Naive thymus-derived CD4-positive, alpha-beta T cell (primary cell): ENCODE data around the gene RNASE7. TPM values are rescaled to one million over a fixed set of nuclear protein-coding genes. Genes with fewer than 3 reads are reported as not detected.

ENCODE experiments used
- ATAC-seq: fragments of 150-1000 bp; cut with Tn5 transposase; 2 replicates; pipeline ENCODE4 v1.10.0; 2021; ENCODE audit warnings: mild to moderate bottlenecking, moderate library complexity
- CTCF ChIA-PET: fragments of 350-600 bp; sonication (Branson Sonifier 250); formaldehyde crosslinking; loops from one replicate; lab custom pipeline; 2021; ENCODE audit warnings: antibody characterized with exemption; lab: Charles Lee
- POLR2A ChIA-PET: fragments of 350-600 bp; sonication (Branson Sonifier 250); formaldehyde crosslinking; loops from one replicate; lab custom pipeline; 2021; ENCODE audit warnings: antibody characterized with exemption, inconsistent platforms; lab: Charles Lee
- DNase-seq, 9 donors: peaks; one replicate each; pipeline versions ENCODE4 v3.0.0 to v3.0.0-alpha.2; 2020 to 2022; ENCODE audit warnings: mixed read lengths in 1 of 9
- H3K27ac ChIP-seq: one replicate; pipeline ENCODE4 v1.7.0; 2013; ENCODE audit warnings: mild to moderate bottlenecking, low read depth, low read length, moderate library complexity
- H3K27me3 ChIP-seq, 2 donors: one replicate each; pipeline ENCODE4 v1.7.0; 2013; ENCODE audit warnings: low read length in 2 of 2, mild to moderate bottlenecking in 2 of 2, moderate library complexity in 2 of 2; ENCODE audit not compliant: control insufficient read depth in 2 of 2, insufficient read depth in 2 of 2
- H3K36me3 ChIP-seq, 3 experiments: 1 replicate in 2 of 3; 2 replicates in 1 of 3; pipeline ENCODE4 v1.7.0; 2013; ENCODE audit warnings: low read length in 3 of 3, mild to moderate bottlenecking in 3 of 3, moderate library complexity in 1 of 3; ENCODE audit not compliant: insufficient read depth in 3 of 3, control insufficient read depth in 2 of 3
- H3K4me1 ChIP-seq, 2 donors: one replicate each; pipeline ENCODE4 v1.7.0; 2013; ENCODE audit warnings: low read length in 2 of 2, mild to moderate bottlenecking in 2 of 2, moderate library complexity in 1 of 2; ENCODE audit not compliant: control insufficient read depth in 2 of 2, insufficient read depth in 2 of 2
- H3K4me3 ChIP-seq: 2 replicates; pipeline ENCODE4 v1.7.0; 2013; ENCODE audit warnings: mild to moderate bottlenecking, low read length
- H3K9me3 ChIP-seq, 3 experiments: 1 replicate in 2 of 3; 2 replicates in 1 of 3; pipeline ENCODE4 v1.7.0; 2013; ENCODE audit warnings: low read length in 3 of 3; ENCODE audit not compliant: control insufficient read depth in 2 of 3
- H3K27ac Mint-ChIP-seq, 9 donors: one replicate each; pipeline ENCODE4 v1.8.0; 2020 to 2022; ENCODE audit warnings: mixed read lengths in 9 of 9, mild to moderate bottlenecking in 8 of 9, moderate library complexity in 5 of 9, inconsistent platforms in 2 of 9
- H3K27me3 Mint-ChIP-seq, 5 donors: one replicate each; pipeline ENCODE4 v1.8.0; 2021 to 2022; ENCODE audit warnings: mixed read lengths in 5 of 5, mild to moderate bottlenecking in 1 of 5
- H3K36me3 Mint-ChIP-seq, 5 donors: one replicate each; pipeline ENCODE4 v1.8.0; 2020 to 2022; ENCODE audit warnings: mixed read lengths in 5 of 5, mild to moderate bottlenecking in 3 of 5, inconsistent platforms in 1 of 5
- H3K4me1 Mint-ChIP-seq, 7 donors: one replicate each; pipeline ENCODE4 v1.8.0; 2020 to 2022; ENCODE audit warnings: mixed read lengths in 7 of 7, mild to moderate bottlenecking in 3 of 7, inconsistent platforms in 1 of 7
- H3K4me3 Mint-ChIP-seq, 10 donors: one replicate each; pipeline ENCODE4 v1.8.0; 2020 to 2022; ENCODE audit warnings: mild to moderate bottlenecking in 10 of 10, mixed read lengths in 10 of 10, moderate library complexity in 6 of 10, inconsistent platforms in 2 of 10
- H3K9me3 Mint-ChIP-seq, 11 donors: one replicate each; pipeline ENCODE4 v1.8.0; 2020 to 2022; ENCODE audit warnings: mixed read lengths in 11 of 11, mild to moderate bottlenecking in 4 of 11, inconsistent platforms in 1 of 11, moderate library complexity in 1 of 11
- intact Hi-C, 2 donors: fragments of 100-400 bp; cut with micrococcal nuclease; formaldehyde crosslinking; loops; one replicate each; pipeline ENCODE4 v1.15.1; 2023
- polyA plus RNA-seq, 2 donors: library from polyadenylated mRNA; unstranded; fragments of 300-500 nt; fragmentation: Illumina TruSeq; gene quantifications; one replicate each; pipeline ENCODE4 v1.2.3, GENCODE V29; 2021
- total RNA-seq, 6 experiments: library from RNA in 5 of 6; stranded (reverse) in 5 of 6; gene quantifications; 1 replicate in 5 of 6; 2 replicates in 1 of 6; pipeline ENCODE4 v1.2.3 and lab custom pipeline; 2021 to 2026

RNASE7 gene
- total and polyA plus RNA-seq, 7 experiments from 2014 or later, result not detected

- H3K27ac Mint-ChIP-seq, result peak overlapping the region in 5 of 9 donors; percentile 0 to 71 (median 28)
- peaks cover 16 to 30% (median 26%) of the 10 kb centered on the region in 7 donors for H3K4me1 Mint-ChIP-seq
- Histone ChIP-seq H3K9me3 (no peaks in the 10 kb centered on the region), H3K27ac (no peak overlapping the region), H3K4me1 (peaks cover 13 to 15% of the 10 kb centered on the region in 2 donors), H3K27me3 (no peaks in the 10 kb centered on the region), H3K36me3 (no peaks in the 10 kb centered on the region), H3K4me3 (no peak overlapping the region)
- intact Hi-C loops, result loop anchor here in 1 of 2 donors (10.0 kb wide), 1 partner anchor 1500 kb away; the partner anchor contains the start of gene DAD1
- no peaks in the 10 kb centered on the region for H3K36me3 Mint-ChIP-seq
- CTCF ChIA-PET, result interaction anchor here (0.9 kb wide), 1 partner anchor 70 kb away, joined by 3 read pairs; no protein-coding TSS in a partner anchor
- H3K4me3 Mint-ChIP-seq, result no peak overlapping the region
- peaks cover 0 to 3% (median 0%) of the 10 kb centered on the region in 5 donors for H3K27me3 Mint-ChIP-seq
- POLR2A ChIA-PET, result interaction anchor here (1.1 kb wide), 1 partner anchor 61 kb away, joined by 3 read pairs; no protein-coding TSS in a partner anchor
- DNase-seq (no peak), ATAC-seq (no peak)
- H3K9me3 Mint-ChIP-seq, result peaks cover 0 to 5% (median 0%) of the 10 kb centered on the region in 11 donors
Measured at GRCh38 chr14:21084396-21084795, 42.2 kb downstream of the RNASE7 start.

DNA sequence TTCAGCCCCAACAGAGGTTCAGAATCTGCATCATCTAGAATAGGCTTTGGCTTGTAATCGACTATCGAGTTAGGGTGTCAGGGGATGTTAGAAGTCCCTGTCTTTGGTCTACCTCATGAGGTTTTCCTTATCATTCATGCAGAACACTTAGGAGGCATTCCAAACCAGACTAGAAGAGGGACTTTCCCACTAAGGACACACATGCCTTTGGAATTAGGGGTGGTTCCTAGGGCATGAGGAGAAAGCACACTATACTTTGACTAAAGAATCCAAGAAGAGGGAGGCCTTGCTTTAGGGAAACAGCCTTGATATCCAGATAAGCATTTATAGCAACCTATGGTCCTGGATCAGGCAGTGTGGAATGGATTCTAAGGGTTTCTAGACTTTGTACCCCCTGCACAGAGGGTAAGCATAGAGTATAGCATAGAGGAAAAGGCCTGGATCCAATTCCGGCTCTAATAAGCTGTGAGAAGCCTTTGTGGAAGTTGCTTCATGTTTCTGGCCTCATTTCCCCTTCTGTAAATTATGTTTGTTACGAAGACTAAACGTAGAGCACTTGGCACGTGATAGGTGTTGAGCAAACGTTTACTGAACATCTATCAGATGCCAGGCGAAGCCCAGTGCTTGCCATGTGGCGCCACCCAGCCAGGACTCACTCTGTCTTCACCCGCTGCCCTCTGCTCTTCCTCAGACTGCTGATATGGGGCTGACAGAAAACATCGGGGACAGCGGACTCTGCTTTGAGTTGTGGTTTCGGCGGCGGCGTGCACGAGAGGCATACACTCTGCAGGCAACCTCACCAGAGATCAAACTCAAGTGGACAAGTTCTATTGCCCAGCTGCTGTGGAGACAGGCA, 43.1 kb downstream of the RNASE7 start:
- Histone ChIP-seq H3K4me1 (peaks cover 13 to 15% of the 10 kb centered on the region in 2 donors), H3K36me3 (no peaks in the 10 kb centered on the region), H3K27ac (no peak overlapping the region), H3K4me3 (no peak overlapping the region), H3K9me3 (no peaks in the 10 kb centered on the region), H3K27me3 (no peaks in the 10 kb centered on the region)
- DNase-seq (no peak), ATAC-seq (no peak)
- H3K4me3 Mint-ChIP-seq, result peak overlapping the region in 1 of 10 donors; percentile 53
- no peaks in the 10 kb centered on the region for H3K36me3 Mint-ChIP-seq
- peak overlapping the region in 7 of 9 donors; percentile 30 to 99 (median 94) for H3K27ac Mint-ChIP-seq
- peaks cover 0 to 5% (median 0%) of the 10 kb centered on the region in 11 donors for H3K9me3 Mint-ChIP-seq
- intact Hi-C loops, result loop anchor here (5.0 to 10.0 kb wide), 2 partner anchors 403 to 1500 kb away; partner anchors contain the start of genes DAD1 (in 1 of the 2) and RNASE4 (in 1 of the 2)
- H3K4me1 Mint-ChIP-seq, result peaks cover 16 to 30% (median 27%) of the 10 kb centered on the region in 7 donors
- POLR2A ChIA-PET, result no interaction called here
- CTCF ChIA-PET, result no interaction called here
- peaks cover 0 to 1% (median 0%) of the 10 kb centered on the region in 5 donors for H3K27me3 Mint-ChIP-seq

DNA sequence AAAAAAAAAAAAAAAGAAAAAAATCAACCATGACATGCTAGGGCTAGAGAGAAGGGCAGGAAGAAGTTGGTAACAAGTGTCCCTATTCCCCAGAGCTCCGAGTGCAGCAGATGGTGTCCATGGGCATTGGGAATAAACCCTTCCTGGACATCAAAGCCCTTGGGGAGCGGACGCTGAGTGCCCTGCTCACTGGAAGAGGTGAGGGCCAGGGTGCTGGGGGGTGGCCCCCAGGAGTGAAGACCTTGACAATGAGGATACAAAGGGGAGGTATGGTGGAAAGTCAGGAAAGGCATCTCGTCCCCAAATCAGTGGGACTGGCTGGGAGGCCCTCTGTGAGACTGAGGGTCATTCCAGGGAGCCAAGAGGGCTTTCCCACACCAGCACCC, 44.7 kb downstream of the RNASE7 start:
- H3K27ac Mint-ChIP-seq, result peak overlapping the region; percentile 86 to 99 (median 93)
- H3K36me3 Mint-ChIP-seq, result no peaks in the 10 kb centered on the region

DNA sequence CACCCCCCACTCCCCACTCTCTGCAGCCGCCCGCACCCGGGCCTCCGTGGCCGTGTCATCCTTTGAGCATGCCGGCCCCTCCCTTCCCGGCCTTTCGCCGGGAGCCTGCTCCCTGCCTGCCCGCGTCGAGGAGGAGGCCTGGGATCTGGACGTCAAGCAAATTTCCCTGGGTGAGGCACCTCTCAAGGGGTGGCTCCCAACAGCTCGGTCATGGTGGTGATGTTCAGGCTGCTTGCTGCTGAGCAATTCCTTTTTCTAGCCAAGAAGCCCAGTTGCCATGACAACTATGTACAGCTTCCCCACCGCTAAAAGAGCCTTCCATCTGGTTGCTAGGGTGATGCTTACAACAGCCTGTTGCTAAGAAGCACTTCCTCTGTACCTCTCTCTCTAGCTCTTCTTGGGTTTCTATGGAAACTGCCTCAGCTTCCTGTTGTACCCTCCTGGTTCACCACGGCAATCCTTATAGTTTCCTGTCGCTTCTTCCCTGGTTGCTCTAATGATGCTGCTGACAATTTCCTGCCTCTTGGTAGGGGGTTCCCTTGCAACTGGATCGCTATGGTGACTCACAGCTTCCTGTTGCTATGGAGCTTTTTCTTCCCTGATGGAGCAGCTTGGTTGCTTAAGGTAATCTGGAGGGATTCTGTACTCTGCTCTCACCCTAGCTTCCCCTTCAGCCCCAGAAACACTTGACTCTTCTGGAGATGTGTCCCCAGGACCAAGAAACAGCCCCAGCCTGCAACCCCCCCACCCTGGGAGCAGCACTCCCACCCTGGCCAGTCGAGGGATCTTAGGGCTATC, 45.3 kb downstream of the RNASE7 start:
- peaks cover 0 to 5% (median 0%) of the 10 kb centered on the region in 11 donors for H3K9me3 Mint-ChIP-seq
- ChIA-PET POLR2A (interaction anchor here (0.6 to 3.7 kb wide), 7 partner anchors 9 to 73 kb away, joined by 3 to 22 read pairs (median 4); partner anchors contain the start of gene TMEM253), CTCF (interaction anchor here (0.6 to 11.3 kb wide), 4 partner anchors 16 to 746 kb away, joined by 3 to 132 read pairs (median 20); no protein-coding TSS in a partner anchor)
- ATAC-seq, result peak; percentile 89
- Histone ChIP-seq H3K27me3 (no peaks in the 10 kb centered on the region), H3K4me3 (no peak overlapping the region), H3K9me3 (no peaks in the 10 kb centered on the region), H3K4me1 (peaks cover 13 to 15% of the 10 kb centered on the region in 2 donors), H3K36me3 (no peaks in the 10 kb centered on the region), H3K27ac (peak overlapping the region; percentile 80)
- peak overlapping the region; percentile 86 to 99 (median 93) for H3K27ac Mint-ChIP-seq
- no peaks in the 10 kb centered on the region for H3K27me3 Mint-ChIP-seq
- peaks cover 17 to 34% (median 29%) of the 10 kb centered on the region in 7 donors for H3K4me1 Mint-ChIP-seq
- H3K4me3 Mint-ChIP-seq, result peak overlapping the region in 8 of 10 donors; percentile 2 to 66 (median 42)
- peaks cover 0 to 1% (median 0%) of the 10 kb centered on the region in 5 donors for H3K36me3 Mint-ChIP-seq
- intact Hi-C loops, result loop anchor here (1.0 to 10.0 kb wide), 7 partner anchors 16 to 1497 kb away; partner anchors contain the start of genes APEX1 (in 1 of the 2), DAD1 (in 1 of the 2), NDRG2 (in 1 of the 2) and RNASE4 (in 1 of the 2)
- DNase-seq, result peak in 8 of 9 donors; percentile 36 to 98 (median 94)

More for the DNA sequence above, 44.7 kb downstream of the RNASE7 start:
- Histone ChIP-seq H3K4me3 (no peak overlapping the region), H3K36me3 (no peaks in the 10 kb centered on the region), H3K4me1 (peaks cover 13 to 15% of the 10 kb centered on the region in 2 donors), H3K27ac (peak overlapping the region; percentile 60), H3K27me3 (no peaks in the 10 kb centered on the region), H3K9me3 (no peaks in the 10 kb centered on the region)
- ATAC-seq, result no peak
- DNase-seq, result peak in 1 of 9 donors; percentile 14
- H3K27me3 Mint-ChIP-seq, result no peaks in the 10 kb centered on the region
- intact Hi-C loops, result loop anchor here (1.0 to 10.0 kb wide), 7 partner anchors 16 to 1498 kb away; partner anchors contain the start of genes APEX1 (in 1 of the 2), DAD1 (in 1 of the 2), NDRG2 (in 1 of the 2) and RNASE4 (in 1 of the 2)
- peaks cover 16 to 31% (median 28%) of the 10 kb centered on the region in 7 donors for H3K4me1 Mint-ChIP-seq
- H3K9me3 Mint-ChIP-seq, result peaks cover 0 to 5% (median 0%) of the 10 kb centered on the region in 11 donors
- ChIA-PET POLR2A (interaction anchor here (0.6 to 3.7 kb wide), 6 partner anchors 10 to 62 kb away, joined by 3 to 22 read pairs (median 4); partner anchors contain the start of gene TMEM253), CTCF (interaction anchor here (1.0 to 11.3 kb wide), 3 partner anchors 18 to 746 kb away, joined by 3 to 132 read pairs (median 37); no protein-coding TSS in a partner anchor)
- H3K4me3 Mint-ChIP-seq, result peak overlapping the region in 2 of 10 donors; percentile 5 to 54

DNA sequence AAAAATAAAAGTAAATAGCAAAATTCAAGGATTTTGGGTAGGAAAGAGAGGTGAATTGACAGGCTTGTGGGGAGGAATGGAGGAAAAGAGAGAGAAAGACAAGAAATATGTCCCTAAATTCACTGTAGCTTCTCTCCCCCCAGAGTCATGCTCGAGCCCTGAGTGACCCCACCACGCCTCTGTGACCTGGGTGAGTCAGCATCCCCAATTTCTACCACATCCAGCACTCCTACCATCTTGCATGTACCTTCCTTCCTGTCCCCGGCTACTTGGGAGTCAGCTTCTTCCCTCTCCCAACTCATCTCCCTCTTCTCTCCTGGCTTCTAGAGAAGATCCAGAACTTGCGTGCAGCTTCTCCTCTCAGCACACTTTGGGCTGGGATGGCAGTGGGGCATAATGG, 46.5 kb downstream of the RNASE7 start:
- peaks cover 13 to 15% of the 10 kb centered on the region in 2 donors for H3K4me1 ChIP-seq

More for the DNA sequence above, 46.5 kb downstream of the RNASE7 start:
- Histone ChIP-seq H3K4me3 (no peak overlapping the region), H3K36me3 (no peaks in the 10 kb centered on the region), H3K9me3 (no peaks in the 10 kb centered on the region), H3K27me3 (no peaks in the 10 kb centered on the region), H3K27ac (peak overlapping the region; percentile 80)
- POLR2A ChIA-PET, result interaction anchor here (1.1 to 3.7 kb wide), 4 partner anchors 9 to 18 kb away, joined by 5 to 22 read pairs (median 10); partner anchors contain the start of genes TMEM253 and ZNF219
- H3K27ac Mint-ChIP-seq, result peak overlapping the region; percentile 2 to 99 (median 91)
- peaks cover 0 to 2% (median 0%) of the 10 kb centered on the region in 5 donors for H3K36me3 Mint-ChIP-seq
- peaks cover 21 to 37% (median 33%) of the 10 kb centered on the region in 7 donors for H3K4me1 Mint-ChIP-seq
- no peak overlapping the region for H3K4me3 Mint-ChIP-seq
- no peak for ATAC-seq
- H3K27me3 Mint-ChIP-seq, result peaks cover 0 to 6% (median 0%) of the 10 kb centered on the region in 5 donors
- intact Hi-C loops, result loop anchor here (5.0 to 10.0 kb wide), 2 partner anchors 406 to 1496 kb away; partner anchors contain the start of genes DAD1 (in 1 of the 2) and RNASE4 (in 1 of the 2)
- CTCF ChIA-PET, result interaction anchor here (0.8 to 11.3 kb wide), 4 partner anchors 16 to 73 kb away, joined by 5 to 132 read pairs (median 21); no protein-coding TSS in a partner anchor
- peaks cover 0 to 5% (median 0%) of the 10 kb centered on the region in 11 donors for H3K9me3 Mint-ChIP-seq
- DNase-seq, result no peak
